Prostate gland (tissue), 2 donors: ENCODE measurements around the gene EGR1.

ENCODE experiments used
- POLR2A ChIP-seq: fragments of 450-650 bp; IDR thresholded peaks from one replicate; pipeline ENCODE4 v1.6.1; 2016; ENCODE audit warnings: antibody characterized with exemption, mild to moderate bottlenecking
- POLR2AphosphoS5 ChIP-seq: sonication (generic); formaldehyde crosslinking; IDR thresholded peaks from one replicate; pipeline ENCODE4 v1.6.1; 2017; ENCODE audit warnings: antibody characterized with exemption
- TF ChIP-seq, protein P1 (sequence below), 4 experiments: fragments of 200-600 bp in 2 of 4; fragments of 450-650 bp in 2 of 4; sonication (generic) in 2 of 4; IDR thresholded peaks; 1 replicate in 3 of 4; 2 replicates in 1 of 4; pipeline ENCODE4 v1.5.1; 2016 to 2019; ENCODE audit warnings: antibody characterized with exemption in 4 of 4, mild to moderate bottlenecking in 2 of 4, moderate library complexity in 2 of 4

DNA sequence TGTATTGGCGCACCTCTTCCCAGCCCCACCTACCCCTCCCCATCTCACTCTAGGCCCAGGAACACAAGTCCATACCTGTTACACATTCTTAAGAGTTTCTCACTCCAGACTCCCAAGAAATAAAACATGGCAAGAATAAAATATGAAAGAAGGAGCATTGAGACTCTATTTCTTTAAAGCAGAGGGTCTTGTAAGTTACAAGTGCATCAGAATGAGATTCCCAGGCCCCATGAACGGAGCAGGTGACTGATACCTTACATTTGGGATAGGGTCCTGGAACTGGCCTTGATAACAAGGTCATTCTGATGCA lies 5.7 kb downstream of the EGR1 start:
- TF ChIP-seq, protein P1, sequence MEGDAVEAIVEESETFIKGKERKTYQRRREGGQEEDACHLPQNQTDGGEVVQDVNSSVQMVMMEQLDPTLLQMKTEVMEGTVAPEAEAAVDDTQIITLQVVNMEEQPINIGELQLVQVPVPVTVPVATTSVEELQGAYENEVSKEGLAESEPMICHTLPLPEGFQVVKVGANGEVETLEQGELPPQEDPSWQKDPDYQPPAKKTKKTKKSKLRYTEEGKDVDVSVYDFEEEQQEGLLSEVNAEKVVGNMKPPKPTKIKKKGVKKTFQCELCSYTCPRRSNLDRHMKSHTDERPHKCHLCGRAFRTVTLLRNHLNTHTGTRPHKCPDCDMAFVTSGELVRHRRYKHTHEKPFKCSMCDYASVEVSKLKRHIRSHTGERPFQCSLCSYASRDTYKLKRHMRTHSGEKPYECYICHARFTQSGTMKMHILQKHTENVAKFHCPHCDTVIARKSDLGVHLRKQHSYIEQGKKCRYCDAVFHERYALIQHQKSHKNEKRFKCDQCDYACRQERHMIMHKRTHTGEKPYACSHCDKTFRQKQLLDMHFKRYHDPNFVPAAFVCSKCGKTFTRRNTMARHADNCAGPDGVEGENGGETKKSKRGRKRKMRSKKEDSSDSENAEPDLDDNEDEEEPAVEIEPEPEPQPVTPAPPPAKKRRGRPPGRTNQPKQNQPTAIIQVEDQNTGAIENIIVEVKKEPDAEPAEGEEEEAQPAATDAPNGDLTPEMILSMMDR (IDR thresholded peaks at IDR 0.05), result no peak
- TF ChIP-seq POLR2A (no peak), POLR2AphosphoS5 (peak; percentile 27)
